Measurements from ENCODE around the gene CGRRF1.

The CGRRF1 gene

GRCh38 chr14:54481695-54482094 is 28.0 kb upstream of the CGRRF1 start:
- TF ChIP-seq CTCF (IDR thresholded peaks at IDR 0.05; ENCODE audit: low read depth, low read length, missing control alignments): no peak
- no peak for DNase-seq (ENCODE audit: low read depth)
- H3K4me3 ChIP-seq (ENCODE audit: low read depth, low read length): no peak overlapping the region

- peak overlapping the region; percentile 39 for H3K4me3 ChIP-seq (ENCODE audit: low read depth, low read length)
- no peak for DNase-seq (ENCODE audit: low read depth)
- TF ChIP-seq CTCF (IDR thresholded peaks at IDR 0.05; ENCODE audit: low read depth, low read length, missing control alignments): no peak
These were observed 26.5 kb upstream of the CGRRF1 start for GRCh38 chr14:54483073-54483745.

GRCh38 chr14:54483846-54484245 is 25.9 kb upstream of the CGRRF1 start:
- no peak for DNase-seq (ENCODE audit: low read depth)
- no peak for TF ChIP-seq CTCF (IDR thresholded peaks at IDR 0.05; ENCODE audit: low read depth, low read length, missing control alignments)
- peak overlapping the region; percentile 39; the same call in 1 of the 2 replicates for H3K4me3 ChIP-seq (ENCODE audit: low read depth, low read length)

GRCh38 chr14:54486685-54487084 is 23.0 kb upstream of the CGRRF1 start:
- H3K4me3 ChIP-seq (ENCODE audit: low read depth, low read length): no peak overlapping the region
- DNase-seq (ENCODE audit: low read depth): no peak

GRCh38 chr14:54487771-54488170 is 21.9 kb upstream of the CGRRF1 start:
- DNase-seq (ENCODE audit: low read depth): no peak
- no peak for TF ChIP-seq CTCF (IDR thresholded peaks at IDR 0.05; ENCODE audit: low read depth, low read length, missing control alignments)
- peak overlapping the region; percentile 99 for H3K4me3 ChIP-seq (ENCODE audit: low read depth, low read length)

More at GRCh38 chr14:54486685-54487084, 23.0 kb upstream of the CGRRF1 start:
- TF ChIP-seq CTCF (IDR thresholded peaks at IDR 0.05; ENCODE audit: low read depth, low read length, missing control alignments): no peak

GRCh38 chr14:54488318-54488645 is 21.4 kb upstream of the CGRRF1 start:
- peak overlapping the region; percentile 99 for H3K4me3 ChIP-seq (ENCODE audit: low read depth, low read length)
- TF ChIP-seq CTCF (IDR thresholded peaks at IDR 0.05; ENCODE audit: low read depth, low read length, missing control alignments): peak; percentile 33
- DNase-seq (ENCODE audit: low read depth): no peak

GRCh38 chr14:54488646-54489317 is 20.9 kb upstream of the CGRRF1 start, which contains the start of gene GMFB:
Gene GMFB, minus strand, starts transcription at chr14:54488980. Its CDS starts 53 bp downstream, at chr14:54488927.
- TF ChIP-seq CTCF (IDR thresholded peaks at IDR 0.05; ENCODE audit: low read depth, low read length, missing control alignments): peak; percentile 32
- peak; percentile 74 for DNase-seq (ENCODE audit: low read depth)
- H3K4me3 ChIP-seq (ENCODE audit: low read depth, low read length): peak within 1 kb of the TSS; percentile 99
